Measurements from ENCODE around the gene TRIP4.
A peak's percentile ranks its signal among the peaks of the same experiment; 100 is the strongest.
"Not testable (repeated sequence)": the region's sequence is repeated elsewhere in the genome, so short reads cannot be mapped to it uniquely, and the experiment has no call there.

Gene TRIP4

DNA sequence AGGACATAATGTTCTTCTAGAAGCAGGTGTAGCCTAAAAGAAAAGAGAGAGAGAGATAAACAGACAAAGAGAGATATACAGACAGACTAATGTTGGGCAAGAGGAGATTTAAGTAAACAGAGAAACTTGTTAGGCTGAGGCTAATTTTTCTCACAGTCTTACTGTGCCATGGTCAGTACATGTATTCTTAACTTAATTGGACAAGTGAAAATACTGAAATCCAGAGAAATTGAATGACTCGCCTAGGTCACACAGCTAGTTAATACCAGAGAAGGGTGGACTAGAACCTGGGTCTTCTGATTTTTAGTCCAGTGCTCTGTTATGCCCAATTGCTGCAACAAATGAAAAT lies 66.0 kb downstream of the TRIP4 start:
- no peak for DNase-seq

DNA sequence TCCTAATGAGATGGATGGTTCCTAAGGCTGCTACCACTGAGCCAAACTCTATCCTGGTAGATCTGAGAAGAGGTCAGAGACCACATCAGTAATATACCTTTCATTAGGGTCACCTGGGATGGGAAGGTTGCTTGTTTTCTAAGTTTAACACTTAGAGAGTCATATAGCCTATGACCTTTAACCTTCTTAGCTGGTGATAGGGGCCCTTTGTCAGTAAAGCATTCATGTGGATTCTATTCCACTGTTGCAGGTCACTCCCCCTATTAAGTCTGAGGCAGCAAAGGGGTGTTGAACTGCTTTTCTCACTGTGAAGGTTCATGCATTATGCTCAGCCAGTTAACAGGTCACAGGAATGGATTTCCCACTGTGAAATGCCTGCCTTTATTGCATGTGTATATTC lies 66.6 kb downstream of the TRIP4 start:
- DNase-seq: no peak

DNA sequence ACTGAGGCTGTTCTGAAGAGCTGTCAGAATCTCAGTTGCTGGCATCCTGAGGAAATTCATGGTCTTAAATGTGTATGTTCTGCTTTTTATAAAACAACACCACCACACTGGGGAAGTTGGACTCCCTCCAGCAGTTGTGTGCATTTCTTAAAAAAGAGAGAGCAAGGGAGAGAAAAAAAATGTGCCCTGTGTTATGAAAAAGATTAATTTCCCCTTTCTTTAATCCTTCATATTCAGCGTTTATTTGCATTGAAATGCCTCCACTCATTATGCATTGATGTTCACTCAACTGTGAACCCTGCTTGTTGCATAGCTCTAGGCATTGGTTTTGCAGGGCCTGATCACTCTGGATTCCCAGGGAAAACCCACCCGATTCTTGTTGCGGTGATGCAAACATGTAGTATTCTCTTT lies 68.3 kb downstream of the TRIP4 start:
- DNase-seq: no peak

DNA sequence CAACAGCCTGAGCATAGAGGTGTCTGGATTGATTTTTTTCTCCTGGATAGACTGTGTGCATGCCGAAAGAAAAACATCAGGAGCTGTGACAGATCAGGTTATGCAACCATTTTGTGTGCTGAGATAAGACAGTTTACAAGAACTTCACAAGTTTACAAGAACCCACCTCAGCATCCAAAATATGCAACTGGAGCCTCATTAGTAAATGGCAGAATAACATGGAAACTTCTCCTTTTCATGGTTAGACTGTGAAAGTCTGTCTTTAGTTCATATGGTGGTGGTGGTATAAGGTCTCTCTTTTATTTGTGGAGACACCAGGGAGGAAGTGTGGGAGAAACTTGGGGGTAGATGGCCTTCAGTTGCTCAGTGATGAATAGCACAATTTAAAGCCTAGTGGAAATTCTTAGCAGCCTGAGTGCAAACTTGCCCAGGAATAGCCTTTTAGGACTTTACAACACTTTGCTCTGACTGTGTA lies 69.0 kb downstream of the TRIP4 start:
- no peak for DNase-seq

DNA sequence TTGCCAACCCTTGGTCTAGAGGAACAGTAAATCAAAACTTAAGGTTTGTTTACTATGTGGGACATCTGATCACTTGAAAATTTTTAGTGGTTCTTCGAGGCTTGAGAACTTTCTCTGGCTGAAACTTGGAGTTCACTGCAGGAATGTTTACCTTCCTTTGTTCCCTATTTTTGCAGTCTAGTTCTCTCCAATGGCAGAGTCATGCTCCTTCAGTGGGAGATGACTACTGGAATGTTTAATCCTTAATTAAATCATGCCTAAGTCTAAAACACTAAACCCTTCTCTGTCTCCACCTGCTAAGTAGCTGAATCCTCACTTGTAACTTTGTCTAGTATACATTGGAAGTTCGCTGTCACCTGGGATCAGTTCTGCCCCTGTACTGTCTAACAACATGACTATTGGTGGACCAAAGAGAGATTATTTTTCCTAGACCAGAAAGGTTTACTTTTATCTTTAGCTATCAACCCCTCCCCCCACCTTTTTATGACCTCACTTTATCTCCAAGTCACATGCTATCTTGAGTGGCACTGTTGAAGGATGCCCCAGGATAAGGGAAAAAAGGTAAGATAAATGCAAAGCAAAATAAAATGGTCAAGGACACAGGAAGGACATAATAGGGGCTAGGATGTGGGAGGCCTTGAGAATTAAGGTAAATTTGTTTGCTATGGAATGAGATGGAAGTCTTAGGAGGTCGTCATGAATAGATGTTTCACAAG lies 71.6 kb downstream of the TRIP4 start:
- DNase-seq: no peak

DNA sequence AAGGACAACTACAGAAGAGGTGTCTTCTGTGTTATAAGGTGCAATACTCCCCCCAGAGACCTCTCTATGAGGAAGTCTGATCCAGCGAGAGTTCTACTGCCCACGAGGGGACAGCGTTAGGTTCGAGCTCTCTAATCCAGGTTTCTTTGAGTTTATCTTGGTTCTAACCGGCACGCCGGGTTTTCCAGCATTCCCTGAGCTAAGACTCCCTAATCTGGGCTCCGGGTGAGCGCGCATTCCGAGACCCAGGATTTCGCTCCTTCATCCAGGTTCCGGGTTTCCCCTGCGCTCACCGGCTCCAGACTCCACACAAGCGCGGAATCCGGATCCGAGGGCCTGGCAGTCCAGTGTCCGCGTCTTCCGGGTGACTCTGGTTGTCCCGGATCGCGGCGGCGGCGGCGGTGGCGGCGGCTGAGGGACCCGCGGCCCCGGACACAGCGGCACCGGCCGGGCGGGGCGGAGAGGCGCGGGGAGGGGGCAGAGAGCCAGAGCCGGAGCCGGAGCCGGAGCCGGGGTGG lies 72.6 kb downstream of the TRIP4 start, which contains the start of gene ZNF609:
ZNF609 (plus strand) TSS at position 373 of the 518 bp plus-strand sequence. CDS start 38,842 bp downstream, outside the sequence.
- DNase-seq: peak; percentile 87

DNA sequence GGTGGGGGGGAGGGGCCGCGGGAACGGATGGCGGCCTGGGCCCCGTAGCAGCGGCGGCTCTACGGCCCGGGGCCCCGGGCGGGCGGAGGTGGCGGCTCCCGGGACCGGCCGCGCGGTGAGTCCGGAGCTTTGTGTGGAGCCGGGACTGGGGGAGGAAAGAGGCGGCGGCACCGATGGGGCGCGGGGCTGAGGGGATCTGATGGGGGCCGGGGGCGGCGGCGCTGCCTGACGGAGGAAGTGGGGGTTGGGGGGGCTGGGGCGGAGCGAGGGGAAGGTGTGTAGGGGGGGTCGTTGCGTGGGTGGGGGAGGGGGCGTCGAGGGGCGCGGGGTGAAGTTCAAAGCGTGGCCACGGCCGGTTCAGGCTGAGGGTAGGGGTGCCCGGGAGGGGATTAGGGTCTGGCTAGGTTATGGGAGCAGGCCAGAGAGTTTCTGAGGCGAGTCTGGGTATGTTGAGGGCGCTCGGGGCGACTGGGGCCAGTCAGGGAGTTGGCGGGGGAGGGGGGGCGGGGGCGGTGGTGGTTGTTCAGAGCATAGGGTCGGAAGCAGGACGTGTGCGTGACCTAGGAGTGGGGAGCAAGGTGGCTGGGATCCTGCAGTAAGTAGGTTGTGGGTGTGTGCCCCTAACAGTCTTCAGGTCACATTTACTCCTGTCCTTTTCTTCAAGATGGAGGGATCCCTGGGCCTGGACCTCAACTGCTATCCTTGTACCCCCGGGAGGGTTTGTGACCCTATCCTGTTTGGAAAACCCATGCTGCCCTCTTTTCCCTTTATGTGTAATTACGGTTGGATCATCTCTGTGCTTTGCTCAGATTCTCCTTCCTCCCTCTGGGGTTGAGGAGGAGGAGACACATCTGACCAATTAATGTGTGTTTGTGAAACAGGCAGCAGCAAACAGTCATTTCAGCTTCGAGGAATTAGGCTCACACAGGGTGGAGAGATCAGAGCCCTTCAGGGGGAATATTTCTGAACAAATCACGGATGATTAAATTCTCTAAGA lies 73.4 kb downstream of the TRIP4 start:
- DNase-seq: no peak

DNA sequence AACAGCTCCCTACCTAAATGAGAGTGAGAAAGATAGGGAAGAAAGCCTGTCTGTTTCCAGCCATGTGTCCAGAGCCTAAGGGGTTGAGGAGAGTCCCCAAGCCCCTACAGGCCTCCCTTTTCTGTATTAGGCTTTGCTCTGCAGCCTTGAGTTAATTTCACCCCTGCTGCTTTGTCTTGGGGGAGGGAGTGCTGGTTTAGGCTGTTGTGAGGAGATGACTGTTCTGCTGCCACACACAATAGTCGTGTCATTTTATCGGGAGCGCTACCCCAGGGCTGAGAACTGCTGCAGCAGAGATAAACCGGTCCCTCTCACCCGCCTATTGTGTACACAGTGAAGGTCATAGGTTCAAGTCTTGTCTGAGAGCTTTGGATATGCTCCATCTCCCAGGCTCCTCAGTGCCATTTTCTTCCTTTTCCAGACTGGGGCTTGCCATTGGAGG lies 74.1 kb downstream of the TRIP4 start:
- peak; percentile 12 for DNase-seq

DNA sequence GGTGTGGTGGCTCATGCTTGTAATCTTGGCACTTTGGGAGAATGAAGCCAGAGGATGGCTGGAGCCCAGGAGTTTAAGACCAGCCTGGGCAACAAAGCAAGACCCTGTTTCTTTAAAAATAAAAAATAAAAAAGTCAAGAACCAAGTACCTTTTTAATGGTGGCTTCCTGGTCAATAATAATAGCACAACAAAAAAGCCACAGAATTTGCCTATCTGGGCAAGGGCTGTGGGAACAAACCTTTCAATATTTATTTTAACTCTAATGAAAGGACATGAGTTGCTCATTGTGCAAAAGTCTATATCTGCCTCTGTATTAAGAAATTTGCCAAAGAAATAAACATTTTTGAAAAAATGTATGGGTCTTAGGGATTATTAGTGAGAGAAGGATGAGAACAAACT lies 74.9 kb downstream of the TRIP4 start:
- no peak for DNase-seq

DNA sequence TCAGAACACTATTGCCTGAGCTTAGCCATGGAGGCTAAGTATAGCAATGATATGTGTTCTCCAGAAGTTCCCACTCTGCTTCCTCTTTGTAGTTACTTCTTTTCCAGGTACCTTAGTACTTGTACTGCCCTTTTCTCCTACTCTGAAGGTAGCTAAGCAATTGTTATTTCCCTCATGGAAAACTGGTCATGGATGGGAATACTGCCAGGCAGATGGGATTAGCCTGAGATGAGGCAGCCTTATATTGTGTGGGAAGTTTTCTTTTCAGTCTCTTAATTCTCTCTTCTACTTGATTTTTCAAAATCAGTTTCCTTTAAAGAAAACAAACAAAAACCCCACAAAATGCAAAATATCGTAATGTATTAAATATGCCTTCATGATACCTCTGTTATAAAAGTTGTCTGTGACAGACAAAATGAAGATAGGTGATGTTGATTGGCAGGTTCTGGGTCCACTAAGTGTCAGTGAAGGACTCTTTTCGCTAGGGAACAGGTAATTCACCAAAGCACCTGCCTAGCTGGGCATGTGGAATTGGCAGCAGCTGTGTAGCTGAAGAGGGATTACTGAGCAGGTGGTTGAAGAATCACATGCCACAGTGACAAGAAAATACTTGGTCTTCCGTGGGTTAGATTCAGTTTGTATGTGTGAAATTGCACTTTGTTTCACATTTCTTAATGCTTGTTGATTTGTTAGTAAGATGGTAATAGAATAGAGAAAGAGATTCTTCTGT lies 76.8 kb downstream of the TRIP4 start:
- peak; percentile 52 for DNase-seq

DNA sequence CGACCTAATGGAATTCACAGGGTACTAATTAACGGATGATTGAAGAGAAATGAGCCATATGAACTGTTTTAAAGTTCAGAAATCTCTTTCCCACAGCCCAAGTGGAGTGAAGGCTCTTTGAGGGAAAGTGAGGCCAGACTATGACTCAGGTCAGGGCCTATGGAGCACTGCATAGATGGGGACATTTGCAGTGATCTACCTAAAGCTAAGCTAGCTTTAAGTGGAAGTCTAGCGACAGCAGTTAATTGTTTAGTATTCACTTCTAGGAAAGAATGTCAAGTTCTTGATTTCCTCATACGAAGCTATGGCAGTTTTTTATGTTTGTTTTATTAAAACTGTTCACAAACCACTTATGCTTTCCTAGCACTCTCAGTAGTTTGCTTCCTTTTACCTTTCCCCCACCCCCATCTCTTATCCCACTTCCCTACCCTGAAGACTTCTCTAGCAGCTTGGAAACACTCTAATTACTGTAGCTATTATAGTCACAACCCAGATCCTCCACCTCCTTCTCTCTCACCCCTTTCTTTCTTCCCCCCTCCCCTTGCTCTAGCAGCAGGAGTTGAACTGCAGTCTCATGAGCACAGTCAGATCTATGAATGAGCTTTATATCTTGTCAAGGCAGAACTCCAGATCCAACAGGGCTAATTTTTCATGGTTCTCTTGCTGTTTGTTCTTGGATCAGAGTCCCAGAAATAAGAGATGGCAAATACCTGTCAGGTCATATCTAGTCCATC lies 78.9 kb downstream of the TRIP4 start:
- DNase-seq: no peak

DNA sequence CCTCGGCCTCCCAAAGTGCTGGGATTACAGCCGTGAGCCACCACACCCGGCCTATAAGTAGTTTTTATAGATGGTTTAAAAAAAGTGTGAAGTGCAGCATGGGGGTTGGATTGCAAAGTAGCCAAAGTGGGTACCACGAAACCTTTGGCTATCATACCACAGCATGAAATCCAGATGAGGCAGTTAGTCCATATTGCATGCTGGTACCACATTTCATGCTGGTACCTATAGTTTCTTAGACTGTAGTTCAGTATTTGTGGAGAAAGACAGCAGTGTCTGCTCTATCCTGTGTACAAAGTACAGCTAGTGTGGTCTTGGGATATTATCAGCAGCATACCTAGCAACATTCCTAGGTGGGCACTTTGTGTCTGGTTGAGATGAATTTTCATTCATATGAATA lies 84.5 kb downstream of the TRIP4 start:
- DNase-seq: no peak

DNA sequence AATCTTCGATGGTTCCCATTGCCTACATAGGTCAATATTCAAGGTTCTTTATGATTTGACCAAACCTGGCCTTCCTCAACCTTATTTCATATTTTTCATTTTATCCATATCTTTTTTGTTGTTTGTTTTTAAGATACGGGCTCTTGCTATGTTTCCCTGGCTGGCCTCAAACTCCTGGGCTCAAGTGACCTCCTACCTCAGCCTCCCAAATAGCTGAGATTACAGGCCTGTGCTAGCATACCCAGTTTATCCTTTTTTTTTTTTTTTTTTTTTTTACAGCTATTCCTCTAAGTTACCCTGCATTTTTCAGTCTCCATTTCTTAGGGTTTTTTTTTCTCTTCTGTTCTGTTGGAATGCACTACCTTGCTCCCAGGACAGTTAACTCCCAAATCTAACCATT lies 87.2 kb downstream of the TRIP4 start:
- DNase-seq: no peak

DNA sequence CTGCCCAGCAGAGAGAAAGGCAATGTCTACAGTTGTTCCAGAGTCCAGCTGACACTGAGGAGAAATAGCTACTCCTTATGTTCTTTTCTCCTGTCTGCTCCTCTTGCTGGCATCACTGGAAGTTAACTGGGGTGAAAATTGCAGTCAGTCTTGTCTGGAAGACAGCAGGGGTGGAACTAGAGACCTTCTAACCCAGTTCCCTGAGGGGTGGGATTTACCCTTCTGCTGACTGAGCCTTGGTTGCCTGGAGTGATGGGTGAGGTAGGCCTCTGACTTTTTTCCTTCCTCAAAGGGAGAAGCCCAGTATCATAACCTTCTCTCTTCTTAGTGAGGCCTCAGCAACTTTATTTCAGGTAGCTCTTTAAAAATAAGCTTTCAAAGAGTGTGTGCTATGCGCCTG lies 88.9 kb downstream of the TRIP4 start:
- DNase-seq: no peak

DNA sequence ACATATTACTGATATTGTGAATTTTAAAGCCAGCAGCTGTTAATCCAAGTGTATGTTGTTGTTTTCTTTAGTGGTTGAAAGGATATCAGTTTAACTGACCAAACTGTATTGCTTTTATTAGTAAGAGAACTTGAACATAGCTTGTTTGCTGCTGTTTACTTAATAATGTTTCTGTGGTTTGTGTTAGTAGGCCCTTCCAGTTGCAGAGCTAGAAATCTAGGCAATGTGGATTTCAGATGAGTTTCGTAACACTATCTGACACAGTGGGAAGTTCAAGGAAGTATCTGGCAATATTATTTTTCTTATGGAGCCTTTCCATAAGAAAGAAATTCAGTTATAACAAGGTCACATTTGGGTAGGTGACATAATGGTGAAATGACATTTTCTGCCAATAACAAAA lies 91.2 kb downstream of the TRIP4 start:
- DNase-seq: no peak

DNA sequence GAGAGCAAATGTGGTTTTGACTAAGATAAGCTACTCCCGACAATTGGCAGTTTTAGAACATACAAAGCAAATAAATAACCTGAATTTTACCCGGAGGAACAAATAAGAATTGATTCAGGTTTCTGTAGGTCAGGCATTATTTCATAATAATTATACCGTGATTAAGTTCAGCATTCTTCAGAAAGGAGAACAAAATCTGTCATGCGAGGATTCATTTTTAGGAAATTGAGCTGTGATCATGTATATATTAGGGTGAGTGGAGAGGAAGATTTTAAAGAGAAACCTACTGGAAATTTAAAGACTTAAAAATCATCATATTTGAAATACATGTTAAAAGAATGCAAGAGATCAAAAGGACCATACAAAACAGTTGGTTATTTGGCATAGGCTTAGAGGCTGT lies 93.3 kb downstream of the TRIP4 start:
- no peak for DNase-seq

DNA sequence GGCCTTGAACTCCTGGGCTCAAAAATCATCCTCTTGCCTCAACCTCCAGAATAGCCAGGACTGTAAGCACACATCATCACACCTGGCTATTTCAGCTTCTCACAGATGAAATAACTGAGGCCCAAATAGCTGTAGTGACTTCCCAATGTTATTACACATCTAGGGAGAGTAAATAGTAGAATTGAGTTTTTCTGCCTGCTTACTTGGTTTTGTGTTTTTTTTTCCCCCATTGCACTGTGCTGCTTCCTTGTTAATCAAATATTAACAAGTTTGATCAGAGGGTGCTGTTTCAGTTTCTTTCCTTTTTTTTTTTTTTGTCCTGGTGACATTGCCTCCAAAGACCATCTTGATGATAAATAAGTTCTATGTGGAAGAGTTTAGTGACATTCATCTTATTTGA lies 96.1 kb downstream of the TRIP4 start:
- no peak for DNase-seq

DNA sequence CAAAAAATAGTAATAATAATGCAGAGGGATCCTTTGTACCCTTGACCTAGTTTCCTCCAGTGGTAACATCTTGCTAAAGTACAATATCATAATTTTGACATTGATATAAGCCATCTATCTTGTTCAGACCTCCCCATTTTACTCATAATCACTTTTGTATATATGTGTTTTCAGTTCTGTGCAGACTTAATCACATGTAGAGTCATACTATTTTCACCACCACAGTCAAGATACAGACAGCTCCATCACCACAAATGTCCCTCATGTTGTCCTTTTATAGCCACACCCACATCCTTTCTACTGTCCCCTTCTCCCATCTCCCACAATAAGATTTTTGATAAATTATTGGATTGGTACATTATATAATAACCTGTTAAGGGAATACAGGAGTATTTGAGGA lies 98.2 kb downstream of the TRIP4 start:
- DNase-seq: no peak

DNA sequence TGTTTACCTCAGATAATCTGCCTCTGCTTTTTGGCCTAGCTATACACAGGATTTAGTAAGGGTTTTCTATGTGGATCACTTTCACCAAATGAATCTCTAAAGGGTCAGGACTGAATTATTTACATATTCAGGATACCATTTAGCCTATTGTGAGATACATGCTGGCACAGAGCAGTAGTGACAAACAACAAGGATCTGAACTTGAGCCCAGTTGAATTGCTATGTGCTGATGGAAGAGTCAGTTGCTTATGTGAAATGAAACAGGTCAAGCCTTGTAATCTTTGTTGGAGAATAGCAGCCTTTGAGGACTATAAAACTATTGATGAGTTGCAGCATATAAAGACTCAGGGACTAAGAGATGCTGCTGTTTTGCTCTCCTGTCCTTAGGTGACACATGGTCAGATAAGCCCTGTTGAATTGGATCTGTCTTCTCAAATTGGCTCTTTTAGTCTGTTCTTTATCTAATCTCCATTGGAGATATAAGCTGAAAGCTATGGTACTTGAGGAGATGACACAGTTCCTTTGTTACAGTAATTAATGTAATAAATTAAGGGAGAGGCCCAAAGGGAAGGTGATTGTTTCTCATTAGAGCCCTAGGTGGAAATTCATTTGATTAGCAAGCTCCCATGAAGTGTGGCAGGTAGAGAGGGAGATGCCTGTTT lies 103.1 kb downstream of the TRIP4 start:
- no peak for DNase-seq

DNA sequence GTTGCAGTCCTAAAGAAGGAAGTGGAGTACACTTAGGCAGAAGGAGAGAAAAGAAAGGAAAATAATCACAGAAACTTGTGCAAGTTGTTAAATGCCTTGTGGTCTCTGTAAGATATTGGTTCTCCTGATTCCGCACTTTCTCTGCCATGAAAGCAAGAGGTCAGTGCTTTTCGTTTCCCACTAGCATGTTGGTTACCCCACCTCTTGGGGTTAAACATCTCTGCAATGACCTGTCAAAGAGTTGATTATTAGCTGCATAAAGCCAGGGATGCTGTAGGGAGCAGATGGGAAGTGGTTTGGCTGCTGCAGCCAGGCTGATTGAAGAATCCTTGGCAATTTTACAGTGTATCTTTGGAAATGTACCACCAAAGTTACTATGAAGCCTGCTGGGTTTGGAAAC lies 106.0 kb downstream of the TRIP4 start:
- DNase-seq: no peak

DNA sequence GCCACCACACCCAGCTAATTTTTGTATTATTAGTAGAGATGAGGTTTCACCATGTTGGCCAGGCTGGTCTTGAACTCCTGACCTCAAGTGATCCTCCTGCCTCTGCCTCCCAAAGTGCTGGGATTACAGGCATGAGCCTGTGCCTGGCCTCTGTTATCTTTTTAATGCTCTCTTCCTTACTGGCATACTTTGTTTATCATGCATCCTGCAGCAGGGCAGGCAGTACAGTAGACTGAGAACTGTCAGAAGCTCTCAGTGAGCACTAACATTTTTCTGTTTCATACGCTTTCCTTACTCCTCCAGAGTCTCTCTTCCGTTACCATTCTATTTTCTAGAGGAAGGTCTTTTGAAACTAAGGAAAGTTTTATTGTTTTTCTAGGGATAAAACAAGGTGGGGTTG lies 108.3 kb downstream of the TRIP4 start:
- DNase-seq: not testable (repeated sequence)

Data from NCI-H1092 (cell line).